EH (cell line): ENCODE results near the gene NEK4.

Source experiments
- DNase-seq: peaks from one replicate; pipeline ENCODE4 v3.0.0-alpha.2; 2015; ENCODE audit warnings: low read depth

The NEK4 gene

GRCh38 chr3:52770496-52771333, at the start of gene NEK4:
Gene NEK4 (minus strand): TSS chr3:52770940. CDS start chr3:52770746, 194 bp downstream.
- DNase-seq, result peak; percentile 92

DNA sequence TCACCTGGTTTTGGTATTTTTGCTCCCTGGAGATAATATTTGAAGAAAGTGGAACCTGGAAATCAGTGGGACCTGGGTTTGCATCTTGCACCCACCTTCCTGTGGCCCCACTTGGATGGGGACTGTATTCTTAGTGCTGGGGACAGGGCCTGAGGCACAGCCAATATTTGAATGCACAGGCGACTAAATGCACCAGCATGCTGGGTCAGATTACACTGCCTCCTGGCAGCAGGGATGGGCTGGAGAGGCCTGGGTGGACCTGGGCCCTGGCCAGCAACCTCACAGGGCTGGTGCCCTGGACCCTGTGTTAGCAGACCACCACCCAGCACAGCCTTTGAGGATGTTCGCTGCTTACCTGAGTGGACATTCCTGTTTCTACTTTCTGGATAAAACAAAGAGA, 49.2 kb upstream of the NEK4 start:
- no peak for DNase-seq

- DNase-seq, result no peak
These were observed 47.1 kb upstream of the NEK4 start for GRCh38 chr3:52817860-52818259.

- peak; percentile 39 for DNase-seq
These were observed 46.5 kb upstream of the NEK4 start for GRCh38 chr3:52817221-52817620.

DNA sequence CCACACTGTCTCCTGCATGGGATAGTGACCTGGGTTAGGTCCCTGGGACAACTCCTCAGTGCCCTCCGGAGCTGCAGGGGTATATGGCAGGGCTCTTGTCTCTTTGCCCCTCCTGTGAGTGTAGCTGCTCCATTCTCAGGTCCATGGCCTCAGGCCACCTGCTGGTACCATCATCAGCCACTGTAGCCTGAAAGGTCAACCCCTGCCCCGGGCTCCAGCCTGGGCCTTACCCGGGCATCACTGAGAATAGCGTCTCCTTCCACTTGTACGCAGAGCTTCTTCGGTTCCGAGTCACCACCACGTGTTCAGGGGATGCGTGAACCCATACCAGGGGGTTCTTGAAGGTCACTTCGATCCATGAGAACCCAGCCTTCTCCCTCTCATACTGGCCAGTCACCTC, 45.9 kb upstream of the NEK4 start:
- no peak for DNase-seq

DNA sequence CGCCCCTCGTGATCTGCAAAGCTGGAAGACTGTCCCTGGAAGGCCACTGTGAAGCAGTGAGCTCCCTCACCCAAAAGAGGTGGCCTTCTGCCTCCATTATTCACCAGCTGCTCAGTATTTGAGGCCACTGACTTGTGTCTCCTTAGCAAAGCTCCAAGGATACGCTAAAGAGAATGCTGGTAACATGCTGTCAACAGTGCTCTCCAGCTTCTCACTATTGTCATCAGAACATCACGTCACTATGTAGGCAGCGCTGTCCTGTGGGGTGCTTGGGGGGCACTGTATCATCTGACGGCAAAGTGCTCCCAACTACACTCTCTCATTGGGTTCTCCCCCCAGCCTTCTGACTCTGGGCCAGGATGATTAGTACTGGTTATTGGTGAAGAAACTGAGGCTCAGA, 45.5 kb upstream of the NEK4 start:
- DNase-seq, result no peak

GRCh38 chr3:52813810-52814209, 43.1 kb upstream of the NEK4 start:
- no peak for DNase-seq

- no peak for DNase-seq
These were observed 40.8 kb upstream of the NEK4 start for GRCh38 chr3:52811452-52812011.

- no peak for DNase-seq
These were observed 40.2 kb upstream of the NEK4 start for GRCh38 chr3:52810923-52811322.

DNA sequence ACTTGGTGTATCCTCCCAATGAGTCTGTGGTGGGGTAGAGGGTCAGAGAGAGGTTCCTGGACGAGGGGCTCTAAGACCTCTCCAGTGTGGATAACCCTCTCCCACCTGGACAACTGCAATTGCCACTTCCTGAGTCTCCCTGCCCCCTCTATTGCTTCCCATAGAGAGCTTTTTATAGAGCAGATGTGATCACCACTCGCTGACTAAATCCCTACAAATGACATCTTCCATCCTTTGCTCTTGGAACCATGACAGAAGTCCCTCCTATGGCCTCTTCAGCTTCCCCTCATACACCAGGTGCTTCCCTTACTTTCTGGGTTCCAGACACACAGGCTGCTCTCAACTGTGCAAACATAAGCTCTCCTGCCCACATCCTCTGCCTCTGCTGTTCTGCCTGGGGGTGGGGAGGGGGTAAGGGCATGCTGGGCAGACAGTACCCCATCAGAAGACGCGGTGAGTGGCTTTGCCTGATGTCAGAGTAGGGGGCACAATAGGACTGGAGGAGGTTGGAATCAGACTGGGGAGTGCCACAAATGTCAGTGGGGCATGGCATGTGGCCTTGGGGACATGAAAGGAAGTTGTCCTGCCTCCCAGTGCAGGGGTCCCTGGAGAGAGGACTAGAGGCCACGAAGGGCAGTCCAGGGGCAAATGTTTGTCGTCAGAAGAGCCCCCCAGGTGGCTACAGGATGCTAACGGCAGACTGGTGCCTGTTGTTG, 39.1 kb upstream of the NEK4 start:
- peak; percentile 5 for DNase-seq

- DNase-seq, result no peak
These were observed 38.4 kb upstream of the NEK4 start for GRCh38 chr3:52809149-52809548.

DNA sequence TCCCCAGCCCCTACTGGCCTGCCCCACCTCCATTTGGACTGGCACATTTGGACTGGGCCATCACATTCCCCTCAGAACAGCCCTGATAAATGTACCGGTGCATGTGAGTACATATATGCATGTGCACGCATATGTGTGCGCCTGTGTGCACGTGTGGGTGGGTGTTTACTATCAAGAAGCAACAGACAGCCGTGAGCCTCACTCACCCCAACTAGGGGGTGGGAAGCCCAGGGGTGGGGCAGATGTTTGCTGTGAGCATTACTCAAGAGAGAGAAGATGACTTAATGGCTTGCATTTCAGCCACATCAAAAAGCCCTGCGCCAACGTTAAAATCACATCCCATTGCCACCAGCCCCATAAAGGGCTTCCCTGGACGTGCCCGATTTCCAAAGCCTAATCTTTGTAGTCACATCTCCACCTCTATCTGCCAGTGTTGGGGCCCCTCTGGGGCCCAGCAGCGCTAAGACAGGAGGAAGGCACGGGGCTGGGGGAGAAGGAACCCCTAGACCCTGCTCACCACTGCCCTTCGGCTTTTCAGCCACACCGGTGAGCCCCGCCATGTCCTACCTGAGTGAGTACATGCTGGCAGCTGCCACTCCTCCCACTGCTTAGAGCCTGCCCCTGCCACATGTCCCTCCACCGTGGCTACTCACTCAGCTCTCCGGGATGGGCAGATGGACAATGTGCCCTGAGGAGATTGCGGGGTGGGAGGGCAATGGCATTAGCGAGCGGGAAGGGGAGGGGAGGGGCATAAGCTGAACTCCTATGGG, 34.7 kb upstream of the NEK4 start:
- DNase-seq, result no peak

DNA sequence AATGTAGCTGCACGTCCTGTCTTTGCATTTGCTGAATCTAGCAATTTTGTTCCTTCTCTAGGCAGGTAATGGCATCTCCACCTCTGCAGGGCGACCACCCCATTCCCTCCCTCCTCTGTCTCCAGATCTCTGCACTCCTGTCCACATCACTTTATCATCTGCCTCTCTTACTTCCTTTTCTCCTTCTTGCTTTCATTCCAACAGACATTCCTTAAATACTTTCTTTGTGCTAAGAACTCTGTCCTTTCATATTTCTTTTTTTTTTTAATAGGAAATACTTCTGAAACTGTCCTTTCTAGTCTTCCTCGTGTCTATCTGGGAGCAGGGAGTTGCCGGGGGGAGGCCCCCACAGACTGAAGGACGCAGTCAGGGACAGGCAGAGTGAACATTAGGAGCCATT, 31.1 kb upstream of the NEK4 start:
- peak; percentile 39 for DNase-seq

DNA sequence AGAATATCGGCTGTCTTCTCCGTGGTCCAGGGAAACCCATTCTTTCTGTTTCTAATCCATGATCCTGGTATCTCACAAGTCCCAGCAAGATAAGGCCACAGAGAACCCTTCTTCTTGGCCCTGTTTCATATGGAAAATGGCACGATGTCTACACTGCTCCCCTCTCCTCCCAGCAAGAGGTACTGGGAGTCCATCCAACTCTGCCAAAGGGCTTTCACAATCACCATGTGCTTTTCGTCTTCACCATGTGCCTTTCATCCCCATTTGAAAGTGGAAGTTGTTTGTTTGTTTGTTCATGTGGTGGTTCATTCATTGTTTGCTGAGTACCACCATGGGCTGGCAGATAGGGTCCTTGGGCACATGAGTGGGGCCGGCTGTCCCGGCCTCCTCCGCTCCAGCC, 29.3 kb upstream of the NEK4 start:
- no peak for DNase-seq

DNA sequence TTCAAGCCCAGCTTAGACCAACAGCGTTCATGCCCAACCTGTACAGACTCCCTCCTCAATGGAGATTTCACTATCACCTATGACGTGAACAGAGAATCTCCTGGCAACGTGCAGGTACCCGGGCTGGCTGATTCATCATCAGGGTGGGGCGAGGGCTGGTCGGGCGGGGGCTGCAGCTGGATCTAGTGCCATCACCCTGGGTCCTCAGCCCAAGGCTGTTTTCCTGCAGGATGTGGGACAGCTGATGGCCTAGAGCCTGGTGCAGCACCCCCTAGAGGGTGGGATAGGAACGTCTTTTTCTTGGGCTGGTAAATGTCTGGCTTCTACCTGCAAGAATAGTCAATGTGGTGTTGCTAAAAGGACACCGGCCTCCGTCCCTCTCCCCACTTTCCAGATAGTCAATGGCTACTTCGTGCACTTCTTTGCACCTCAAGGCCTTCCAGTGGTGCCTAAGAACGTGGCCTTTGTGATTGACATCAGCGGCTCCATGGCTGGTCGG, 28.3 kb upstream of the NEK4 start:
- peak; percentile 17 for DNase-seq

DNA sequence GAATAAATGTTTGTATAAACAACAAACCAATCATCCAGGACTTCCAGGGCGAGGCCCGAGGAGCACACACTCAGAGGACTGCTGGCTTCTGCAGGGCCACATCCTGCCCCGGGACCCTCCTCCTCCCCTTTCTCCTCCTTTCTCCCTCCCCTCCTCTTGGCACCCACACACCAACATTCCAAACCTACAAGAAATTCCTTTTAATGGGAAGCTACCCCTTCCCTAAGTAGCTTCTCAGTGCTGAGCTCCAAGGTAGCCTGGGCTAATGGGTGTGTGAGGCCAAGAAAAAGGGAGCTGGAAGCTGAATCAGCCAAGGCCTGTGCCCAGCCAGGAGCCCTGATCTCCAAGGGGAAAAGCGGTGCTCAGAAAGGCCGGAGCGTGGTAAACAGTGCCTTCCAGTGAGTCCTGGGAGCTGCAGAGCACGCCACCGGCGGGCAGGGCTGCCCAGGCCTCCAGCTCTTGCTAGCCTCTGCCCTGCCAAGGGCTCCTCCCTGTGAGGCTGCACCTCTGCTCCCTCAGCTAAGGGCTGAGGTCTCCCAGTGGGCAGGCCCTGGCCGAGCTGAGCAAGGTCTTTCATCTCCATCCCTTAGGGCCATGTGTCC, 27.7 kb upstream of the NEK4 start:
- DNase-seq, result peak; percentile 22

GRCh38 chr3:52796411-52796810, 25.7 kb upstream of the NEK4 start:
- no peak for DNase-seq

DNA sequence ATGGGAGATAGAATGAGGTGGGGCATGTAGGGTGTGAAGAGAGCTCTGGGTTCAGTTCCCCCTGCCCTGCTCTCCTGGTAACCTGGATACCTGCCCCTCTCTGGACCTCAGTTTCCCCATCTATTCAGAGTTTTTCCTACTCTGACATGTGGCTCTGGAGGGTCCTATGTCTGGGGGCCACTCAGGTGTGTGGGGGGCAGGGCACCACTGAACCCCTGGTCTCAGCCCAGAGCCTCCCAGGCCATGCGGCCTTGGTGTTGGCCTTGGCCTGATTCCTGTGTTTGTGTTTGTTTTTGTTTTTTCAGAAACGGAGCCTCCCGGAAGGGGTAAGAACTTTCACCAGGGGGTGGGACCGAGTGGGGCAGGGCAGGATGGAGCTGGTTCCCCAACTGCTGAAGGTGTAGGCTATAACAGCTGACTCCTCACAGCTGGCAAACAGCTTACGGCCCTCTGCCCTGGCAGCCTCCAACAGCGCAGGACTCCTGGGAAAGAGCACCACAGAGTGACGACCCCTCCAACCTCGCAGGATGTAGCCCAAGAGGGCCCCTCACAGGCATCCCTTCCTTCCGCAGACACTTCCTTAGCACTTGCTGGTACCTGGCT, 24.7 kb upstream of the NEK4 start:
- no peak for DNase-seq

DNA sequence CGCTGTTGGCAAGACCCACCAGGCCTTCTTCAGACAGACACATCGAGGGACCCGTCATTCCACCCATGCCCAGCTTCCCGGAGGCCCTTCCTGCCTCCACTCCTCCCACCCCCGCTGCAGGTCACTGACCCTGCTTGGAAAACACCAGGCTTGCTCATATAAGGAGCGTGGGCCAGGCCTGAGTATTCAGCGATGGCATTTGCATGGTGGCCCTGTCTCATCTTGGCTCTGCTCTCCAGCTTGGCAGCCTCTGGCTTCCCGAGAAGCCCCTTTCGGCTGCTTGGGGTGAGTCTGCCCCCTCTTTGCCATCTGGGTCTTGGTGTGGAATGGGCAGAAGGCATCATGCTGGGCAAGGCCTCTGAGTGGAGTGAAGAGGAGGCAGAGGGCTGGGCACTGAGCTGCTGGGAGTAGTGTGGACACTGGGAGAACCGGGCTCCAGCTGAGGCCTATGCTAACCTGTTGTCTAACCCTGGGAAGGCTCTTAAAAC, 23.9 kb upstream of the NEK4 start, which contains the start of gene ITIH3:
ITIH3 (plus strand) TSS at position 185 of the 488 bp plus-strand sequence; CDS start at position 193, 8 bp downstream.
- peak; percentile 15 for DNase-seq

DNA sequence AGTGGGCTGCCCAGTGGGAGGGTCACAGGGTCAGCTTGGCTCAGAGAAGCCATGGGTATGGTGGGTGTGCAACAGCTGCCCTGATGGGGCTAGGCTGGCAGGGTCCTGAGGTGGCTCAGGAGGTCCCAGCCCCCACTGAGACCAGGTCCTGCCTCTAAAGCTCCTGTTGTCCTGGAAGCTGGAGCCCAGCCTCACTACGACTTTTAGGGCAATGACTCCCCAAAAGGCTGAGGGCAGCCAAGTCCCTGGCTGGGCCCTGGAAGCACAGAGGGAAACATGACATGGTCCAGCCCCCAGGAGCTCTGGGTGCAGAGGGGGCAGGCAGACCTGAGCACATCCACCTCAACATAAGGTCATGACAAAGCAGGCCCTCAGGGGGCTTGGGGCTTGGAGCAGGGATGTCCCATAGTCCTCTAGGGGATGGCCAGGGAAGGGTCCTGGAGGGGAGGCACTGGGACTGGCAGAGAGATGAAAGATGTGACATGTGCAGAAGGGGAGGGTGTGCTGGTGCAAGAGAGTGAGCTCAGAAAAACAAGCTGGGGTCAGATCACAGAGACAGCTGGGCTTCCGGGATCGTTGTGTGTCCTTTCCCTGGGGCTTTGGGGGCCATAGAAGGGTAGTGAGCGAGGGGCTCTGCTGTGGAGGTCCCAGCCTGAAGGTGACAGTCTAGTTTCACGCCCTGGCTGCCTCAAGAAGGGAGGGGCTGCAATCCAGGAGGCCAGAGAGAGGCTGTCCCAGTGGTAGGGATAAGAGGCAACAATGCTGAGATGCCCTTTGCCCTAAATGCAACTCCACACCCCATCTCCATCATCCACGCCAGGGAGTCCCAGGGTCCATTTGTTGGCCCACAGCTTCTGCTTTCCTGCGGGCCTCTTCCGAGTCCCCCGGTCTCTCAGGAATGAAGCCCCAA, 23.2 kb upstream of the NEK4 start:
- no peak for DNase-seq
